Omental fat pad (tissue), 4 donors: Measurements from ENCODE around the gene DYNLRB2. TPM values are rescaled to one million over a fixed set of nuclear protein-coding genes. Genes with fewer than 3 reads are reported as not detected.

Experiments
- ATAC-seq: fragments of 150-250 bp; one replicate; pipeline ENCODE4 v1.9.1; 2016; ENCODE audit warnings: mild to moderate bottlenecking, moderate library complexity; ENCODE audit not compliant: low FRiP score
- DNase-seq: peaks from one replicate; pipeline ENCODE4 v3.0.0-alpha.2; 2019; ENCODE audit warnings: low spot score
- CTCF ChIP-seq, 3 donors: fragments of 450-650 bp; IDR thresholded peaks; one replicate each; pipeline ENCODE4 v1.5.1; 2016 to 2017; ENCODE audit warnings: antibody characterized with exemption in 3 of 3, mild to moderate bottlenecking in 3 of 3, moderate library complexity in 2 of 3
- total RNA-seq, 4 donors: library from RNA; depleted of rRNA; stranded (reverse); fragments of >200 nt; gene quantifications; one replicate each; pipeline ENCODE4 v1.1.0, GENCODE V29; 2016

The DYNLRB2 gene
- total RNA-seq, 4 donors from 2014 or later = 1.5 to 8.2 TPM; not detected in 2

- ATAC-seq (no peak), DNase-seq (no peak)
- TF ChIP-seq CTCF (IDR thresholded peaks at IDR 0.05) = no peak
Observed at GRCh38 chr16:80577485-80578280, 36.9 kb downstream of the DYNLRB2 start.

- DNase-seq (no peak), ATAC-seq (no peak)
- TF ChIP-seq CTCF (IDR thresholded peaks at IDR 0.05) = no peak
Observed at GRCh38 chr16:80580109-80580832, 39.5 kb downstream of the DYNLRB2 start.

- DNase-seq (no peak), ATAC-seq (no peak)
- TF ChIP-seq CTCF (IDR thresholded peaks at IDR 0.05) = no peak
Observed at GRCh38 chr16:80583466-80583865, 42.7 kb downstream of the DYNLRB2 start.

- ATAC-seq = no peak
- DNase-seq = no peak
- TF ChIP-seq CTCF (IDR thresholded peaks at IDR 0.05) = no peak
Observed at GRCh38 chr16:80585764-80586163, 45.0 kb downstream of the DYNLRB2 start.

- DNase-seq (no peak), ATAC-seq (no peak)
- TF ChIP-seq CTCF (IDR thresholded peaks at IDR 0.05) = no peak
Observed at GRCh38 chr16:80586476-80586875, 45.7 kb downstream of the DYNLRB2 start.

- no peak for TF ChIP-seq CTCF (IDR thresholded peaks at IDR 0.05)
- ATAC-seq (no peak), DNase-seq (no peak)
Observed at GRCh38 chr16:80587071-80587470, 46.3 kb downstream of the DYNLRB2 start.
